Activated CD8-positive, alpha-beta memory T cell treated with anti-CD3 and anti-CD28 coated beads, Interleukin-2, amount 10 ng/mL, durations not matched to agents 7 days and 5 days (primary cell): ENCODE data around the gene PEA15. TPM values are rescaled to one million over a fixed set of nuclear protein-coding genes. Genes with fewer than 3 reads are reported as not detected.

ENCODE experiments used
- ATAC-seq: fragments of 150-1000 bp; cut with Tn5 transposase; one replicate; pipeline ENCODE4 v1.10.0; 2021; ENCODE audit warnings: moderate library complexity
- CTCF ChIA-PET: fragments of 350-600 bp; sonication (Branson Sonifier 250); formaldehyde crosslinking; loops from one replicate; lab custom pipeline; 2021; ENCODE audit warnings: antibody characterized with exemption; lab: Charles Lee
- DNase-seq: peaks from one replicate; pipeline ENCODE4 v3.0.0-alpha.2; 2020
- H3K27ac Mint-ChIP-seq: one replicate; pipeline ENCODE4 v1.8.0; 2021; ENCODE audit warnings: mild to moderate bottlenecking, mixed read lengths
- H3K27me3 Mint-ChIP-seq: one replicate; pipeline ENCODE4 v1.8.0; 2021; ENCODE audit warnings: mixed read lengths
- H3K36me3 Mint-ChIP-seq: one replicate; pipeline ENCODE4 v1.8.0; 2021; ENCODE audit warnings: mild to moderate bottlenecking, mixed read lengths
- H3K4me1 Mint-ChIP-seq: one replicate; pipeline ENCODE4 v1.8.0; 2021; ENCODE audit warnings: mixed read lengths
- H3K4me3 Mint-ChIP-seq: one replicate; pipeline ENCODE4 v1.8.0; 2021; ENCODE audit warnings: mild to moderate bottlenecking, moderate library complexity, mixed read lengths
- H3K9me3 Mint-ChIP-seq: one replicate; pipeline ENCODE4 v1.8.0; 2022; ENCODE audit warnings: low read depth, mixed read lengths
- total RNA-seq, 2 experiments: library from RNA; stranded (reverse); gene quantifications; one replicate each; pipeline ENCODE4 v1.2.3, GENCODE V29; 2021

The PEA15 gene
- total RNA-seq, 2 experiments from 2014 or later = 36.0 to 43.2 TPM

DNA sequence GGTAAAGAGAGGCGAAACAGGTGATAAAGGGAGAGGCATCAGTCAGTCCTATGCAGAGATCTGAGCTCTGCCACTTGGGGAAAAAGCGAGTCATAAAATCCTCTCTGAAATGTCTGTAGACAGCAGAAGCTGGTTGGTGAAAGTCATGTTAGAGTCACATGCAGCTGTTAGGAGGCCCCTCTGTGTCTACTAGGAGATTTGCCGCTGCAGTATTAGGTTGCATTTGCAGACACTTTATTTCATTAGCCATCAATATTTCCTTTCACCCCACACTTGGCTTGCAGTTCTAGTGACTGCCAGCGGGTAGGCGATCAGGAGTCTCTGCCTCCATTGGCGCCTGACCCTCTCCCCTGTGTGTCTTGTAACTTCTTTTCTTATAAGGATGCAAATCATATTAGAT lies 37.6 kb upstream of the PEA15 start:
- H3K27me3 Mint-ChIP-seq = peaks cover 53% of the 10 kb centered on the region
- H3K9me3 Mint-ChIP-seq = no peaks in the 10 kb centered on the region
- ATAC-seq (no peak), DNase-seq (no peak)
- no peak overlapping the region for H3K4me3 Mint-ChIP-seq
- CTCF ChIA-PET = no interaction called here
- H3K36me3 Mint-ChIP-seq = no peaks in the 10 kb centered on the region
- H3K27ac Mint-ChIP-seq = no peak overlapping the region
- peaks cover 25% of the 10 kb centered on the region for H3K4me1 Mint-ChIP-seq

DNA sequence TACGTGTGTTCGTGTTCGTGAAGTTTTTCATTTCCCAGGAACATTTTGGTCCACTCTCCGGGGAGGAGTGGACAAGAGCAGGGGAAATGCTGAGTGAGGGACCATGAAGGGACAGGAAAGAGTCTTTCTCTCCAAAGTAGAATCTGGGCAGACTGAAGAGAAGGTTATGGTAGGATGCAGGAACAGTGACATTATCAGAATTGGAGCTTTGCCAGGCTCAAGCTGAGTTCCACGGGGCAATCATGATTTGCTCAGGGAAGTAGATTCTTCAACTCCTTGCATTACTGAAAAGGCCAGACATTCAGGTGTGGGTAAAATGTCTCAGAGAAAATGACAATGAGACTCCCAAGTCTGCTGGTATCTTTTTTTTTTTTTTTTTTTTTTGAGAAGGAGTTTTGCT lies 37.2 kb upstream of the PEA15 start:
- no peaks in the 10 kb centered on the region for H3K36me3 Mint-ChIP-seq
- ATAC-seq (no peak), DNase-seq (no peak)
- CTCF ChIA-PET = interaction anchor here (1.5 to 1.8 kb wide), 2 partner anchors 82 to 84 kb away, joined by 5 to 7 read pairs; no protein-coding TSS in a partner anchor
- no peak overlapping the region for H3K27ac Mint-ChIP-seq
- peaks cover 25% of the 10 kb centered on the region for H3K4me1 Mint-ChIP-seq
- H3K9me3 Mint-ChIP-seq = no peaks in the 10 kb centered on the region
- H3K27me3 Mint-ChIP-seq = peaks cover 57% of the 10 kb centered on the region
- H3K4me3 Mint-ChIP-seq = no peak overlapping the region

DNA sequence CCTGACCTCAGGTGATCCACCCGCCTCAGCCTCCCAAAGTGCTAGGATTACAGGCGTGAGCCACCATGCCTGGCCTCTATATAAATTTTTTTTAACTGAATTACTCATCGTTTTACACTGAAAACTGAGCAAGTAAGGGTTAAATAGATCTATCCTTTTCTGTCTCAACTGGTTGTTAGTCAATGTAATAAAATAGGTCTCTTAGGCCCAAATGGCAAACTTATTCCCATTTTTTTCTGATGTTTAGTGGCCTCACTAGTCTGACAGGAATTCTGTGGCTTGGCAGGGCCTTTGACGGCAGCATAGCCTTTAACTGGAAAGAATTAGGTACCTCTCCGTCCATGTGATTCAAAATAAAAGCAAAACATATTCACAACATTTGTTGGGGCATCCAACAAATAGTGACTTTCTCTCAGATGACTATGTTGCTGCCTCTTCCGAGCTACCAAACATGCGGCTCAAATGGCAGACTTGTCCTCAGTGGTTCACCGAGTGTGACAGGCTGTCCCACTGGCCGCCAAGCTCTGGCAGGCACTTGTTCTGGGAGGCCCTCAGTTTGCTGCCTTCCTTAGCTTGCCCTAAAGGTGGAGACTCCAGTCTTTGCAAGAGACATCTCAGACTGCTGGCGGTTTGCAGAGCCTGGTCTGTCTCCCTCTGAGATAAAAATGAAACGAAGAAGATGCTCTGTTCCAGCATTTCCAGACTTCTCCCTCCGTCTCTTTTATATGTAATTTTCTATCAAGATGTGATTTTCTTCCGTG lies 36.4 kb upstream of the PEA15 start:
- H3K27ac Mint-ChIP-seq = no peak overlapping the region

DNA sequence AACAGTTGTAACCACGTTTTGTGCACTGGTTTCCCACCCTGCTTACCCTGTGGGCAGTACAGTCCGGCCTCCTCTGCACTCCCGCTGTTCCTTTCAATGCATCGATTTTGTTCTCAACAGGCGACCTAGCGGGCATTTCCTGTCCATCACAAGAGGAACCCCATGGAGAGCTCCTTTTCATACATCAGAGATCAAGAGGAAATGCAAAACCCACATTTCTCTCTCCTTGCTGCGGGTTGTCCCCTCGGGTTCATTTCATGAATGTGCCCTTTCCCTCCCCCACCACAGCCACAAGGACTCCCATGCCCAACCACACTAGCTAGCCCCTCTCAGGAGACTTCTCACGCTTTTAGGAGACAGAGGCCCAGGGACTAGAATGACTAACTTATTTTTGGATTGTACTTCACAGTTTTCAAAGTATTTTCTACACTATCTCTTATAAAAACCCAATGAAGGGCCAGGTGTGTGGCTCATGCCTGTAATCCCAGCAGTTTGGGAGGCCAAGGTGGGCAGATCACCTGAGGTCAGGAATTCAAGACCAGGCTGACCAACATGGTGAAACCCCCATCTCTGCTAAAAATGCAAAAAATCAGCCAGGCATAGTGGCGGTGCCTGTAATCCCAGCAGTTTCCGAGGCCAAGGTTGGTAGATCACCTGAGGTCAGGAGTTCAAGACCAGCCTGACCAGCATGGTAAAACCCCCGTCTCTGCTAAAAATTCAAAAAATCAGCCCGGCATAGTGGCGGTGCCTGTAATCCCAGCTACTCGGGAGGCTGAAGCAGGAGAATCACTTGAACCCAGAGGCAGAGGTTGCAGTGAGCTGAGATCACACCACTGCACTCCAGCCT lies 35.4 kb upstream of the PEA15 start:
- ATAC-seq (peak; percentile 55), DNase-seq (peak; percentile 66)
- Mint-ChIP-seq H3K27ac (no peak overlapping the region), H3K4me1 (peaks cover 21% of the 10 kb centered on the region), H3K4me3 (no peak overlapping the region), H3K27me3 (peaks cover 66% of the 10 kb centered on the region), H3K9me3 (no peaks in the 10 kb centered on the region), H3K36me3 (no peaks in the 10 kb centered on the region)
- CTCF ChIA-PET = interaction anchor here (0.9 to 1.8 kb wide), 8 partner anchors 9 to 207 kb away, joined by 3 to 7 read pairs (median 3); partner anchors contain the start of gene CASQ1

More for the DNA sequence above, 36.4 kb upstream of the PEA15 start:
- Mint-ChIP-seq H3K4me3 (no peak overlapping the region), H3K4me1 (peaks cover 21% of the 10 kb centered on the region), H3K27me3 (peaks cover 59% of the 10 kb centered on the region), H3K9me3 (no peaks in the 10 kb centered on the region), H3K36me3 (no peaks in the 10 kb centered on the region)
- CTCF ChIA-PET = interaction anchor here (0.9 to 1.8 kb wide), 8 partner anchors 8 to 208 kb away, joined by 3 to 7 read pairs (median 3); partner anchors contain the start of gene CASQ1
- ATAC-seq (no peak), DNase-seq (no peak)

DNA sequence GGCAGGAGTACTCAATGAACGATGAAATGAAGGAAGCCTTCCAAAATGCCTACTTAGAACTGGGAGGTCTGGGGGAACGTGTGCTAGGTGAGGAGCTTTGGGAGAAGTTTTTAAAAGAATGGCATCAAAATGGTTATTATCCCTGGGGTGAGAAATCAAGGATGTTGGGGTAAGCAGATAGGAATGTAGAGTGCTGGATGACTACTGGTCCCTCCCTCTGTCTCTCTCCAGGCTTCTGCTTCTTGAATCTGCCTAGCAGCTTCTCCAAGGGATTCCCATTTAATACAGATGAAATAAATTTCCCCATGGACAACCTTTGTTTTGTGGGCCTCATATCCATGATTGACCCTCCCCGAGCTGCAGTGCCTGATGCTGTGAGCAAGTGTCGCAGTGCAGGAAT lies 33.8 kb upstream of the PEA15 start:
- Mint-ChIP-seq H3K4me1 (peaks cover 14% of the 10 kb centered on the region), H3K36me3 (no peaks in the 10 kb centered on the region), H3K27me3 (peaks cover 56% of the 10 kb centered on the region), H3K9me3 (no peaks in the 10 kb centered on the region), H3K27ac (no peak overlapping the region), H3K4me3 (no peak overlapping the region)
- CTCF ChIA-PET = interaction anchor here (1.1 kb wide), 1 partner anchor 22 kb away, joined by 3 read pairs; no protein-coding TSS in a partner anchor
- DNase-seq (no peak), ATAC-seq (no peak)

DNA sequence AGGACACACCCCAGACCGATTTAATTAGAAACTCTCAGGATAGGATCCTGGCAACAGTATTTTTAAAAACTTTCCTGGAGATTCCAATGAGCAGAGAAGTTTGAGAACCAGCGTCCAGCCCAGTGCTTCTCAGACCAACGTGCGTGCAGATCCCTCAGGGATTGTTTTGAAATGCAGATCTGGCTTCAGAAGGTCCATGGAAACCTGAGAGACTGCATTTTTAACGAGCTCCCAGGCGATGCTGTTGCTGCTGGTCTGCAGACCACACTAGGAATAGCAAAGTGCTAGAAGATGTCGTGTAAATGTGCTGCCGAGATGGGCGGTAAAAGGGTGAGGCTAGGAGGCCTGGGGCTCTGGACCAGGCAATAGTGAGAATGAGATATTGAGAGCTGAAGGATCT lies 33.2 kb upstream of the PEA15 start:
- ATAC-seq = no peak
- no peaks in the 10 kb centered on the region for H3K9me3 Mint-ChIP-seq
- H3K36me3 Mint-ChIP-seq = no peaks in the 10 kb centered on the region
- H3K4me1 Mint-ChIP-seq = peaks cover 12% of the 10 kb centered on the region
- no peak for DNase-seq
- CTCF ChIA-PET = interaction anchor here (1.5 kb wide), 1 partner anchor 21 kb away, joined by 4 read pairs; no protein-coding TSS in a partner anchor
- H3K27me3 Mint-ChIP-seq = peaks cover 51% of the 10 kb centered on the region
- no peak overlapping the region for H3K4me3 Mint-ChIP-seq
- H3K27ac Mint-ChIP-seq = no peak overlapping the region

DNA sequence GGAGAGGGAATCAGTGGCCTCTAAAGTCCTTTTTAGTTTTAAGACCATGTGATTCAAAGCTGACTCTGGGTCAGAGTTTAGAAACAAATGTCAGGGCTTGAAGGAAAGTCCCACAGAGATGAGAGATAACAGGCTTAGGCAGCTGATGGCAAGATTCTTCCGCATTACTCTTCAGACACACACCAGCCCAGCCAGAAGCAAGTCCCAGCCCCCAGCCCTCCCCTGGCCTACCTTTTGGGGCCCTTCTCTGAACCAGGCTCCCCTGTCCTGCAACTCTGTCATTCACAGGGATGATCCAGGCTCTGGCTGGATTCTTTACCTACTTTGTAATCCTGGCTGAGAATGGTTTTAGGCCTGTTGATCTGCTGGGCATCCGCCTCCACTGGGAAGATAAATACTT lies 28.0 kb upstream of the PEA15 start:
- DNase-seq = no peak
- H3K36me3 Mint-ChIP-seq = no peaks in the 10 kb centered on the region
- ATAC-seq = no peak
- H3K9me3 Mint-ChIP-seq = no peaks in the 10 kb centered on the region
- no peaks in the 10 kb centered on the region for H3K4me1 Mint-ChIP-seq
- no peak overlapping the region for H3K27ac Mint-ChIP-seq
- CTCF ChIA-PET = no interaction called here
- H3K4me3 Mint-ChIP-seq = no peak overlapping the region
- H3K27me3 Mint-ChIP-seq = peaks cover 40% of the 10 kb centered on the region

DNA sequence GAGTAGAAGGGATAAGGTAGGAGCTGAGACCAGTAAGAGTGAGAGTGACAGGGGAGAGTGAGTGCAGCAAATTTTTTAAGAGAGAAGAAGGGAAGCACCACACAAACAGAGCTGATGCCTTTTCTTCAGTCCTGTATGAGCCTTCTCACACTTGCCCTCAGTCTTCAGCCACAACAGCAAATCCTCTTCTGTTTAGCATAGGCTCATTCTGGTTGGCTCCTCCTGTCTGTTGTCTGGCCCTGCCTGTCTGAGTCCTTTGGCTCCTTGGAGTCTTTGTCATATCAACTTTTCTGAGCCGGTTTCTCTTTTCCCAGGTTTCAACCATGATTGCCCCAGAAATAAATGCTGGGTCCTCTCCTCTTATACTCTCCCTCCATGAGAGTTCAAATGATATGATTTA lies 27.5 kb upstream of the PEA15 start:
- no peak for DNase-seq
- Mint-ChIP-seq H3K4me3 (no peak overlapping the region), H3K27ac (no peak overlapping the region), H3K36me3 (no peaks in the 10 kb centered on the region), H3K4me1 (no peaks in the 10 kb centered on the region), H3K9me3 (no peaks in the 10 kb centered on the region), H3K27me3 (peaks cover 37% of the 10 kb centered on the region)
- no peak for ATAC-seq
- CTCF ChIA-PET = no interaction called here

DNA sequence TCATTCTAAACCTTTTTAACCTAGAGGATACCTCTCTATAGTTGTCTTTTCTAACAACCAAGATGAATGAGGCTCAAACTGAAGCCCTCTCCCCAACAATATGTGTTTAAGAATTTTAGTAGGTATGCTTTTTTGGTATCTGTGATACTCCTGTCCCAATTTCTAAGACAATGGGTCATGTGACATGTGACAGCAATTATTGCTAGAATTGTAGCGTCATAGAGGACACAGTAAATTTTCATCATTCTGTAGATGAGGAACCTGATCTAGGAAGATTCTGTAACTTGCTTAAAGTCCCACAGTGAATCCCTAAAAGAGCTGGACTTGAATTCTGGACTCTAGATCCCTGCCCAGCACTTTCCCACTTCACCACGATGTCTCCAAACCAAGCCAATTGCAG lies 26.5 kb upstream of the PEA15 start:
- H3K27me3 Mint-ChIP-seq = peaks cover 31% of the 10 kb centered on the region
- CTCF ChIA-PET = no interaction called here
- H3K4me3 Mint-ChIP-seq = no peak overlapping the region
- H3K9me3 Mint-ChIP-seq = no peaks in the 10 kb centered on the region
- H3K4me1 Mint-ChIP-seq = no peaks in the 10 kb centered on the region
- no peak for DNase-seq
- no peaks in the 10 kb centered on the region for H3K36me3 Mint-ChIP-seq
- ATAC-seq = no peak
- H3K27ac Mint-ChIP-seq = no peak overlapping the region

DNA sequence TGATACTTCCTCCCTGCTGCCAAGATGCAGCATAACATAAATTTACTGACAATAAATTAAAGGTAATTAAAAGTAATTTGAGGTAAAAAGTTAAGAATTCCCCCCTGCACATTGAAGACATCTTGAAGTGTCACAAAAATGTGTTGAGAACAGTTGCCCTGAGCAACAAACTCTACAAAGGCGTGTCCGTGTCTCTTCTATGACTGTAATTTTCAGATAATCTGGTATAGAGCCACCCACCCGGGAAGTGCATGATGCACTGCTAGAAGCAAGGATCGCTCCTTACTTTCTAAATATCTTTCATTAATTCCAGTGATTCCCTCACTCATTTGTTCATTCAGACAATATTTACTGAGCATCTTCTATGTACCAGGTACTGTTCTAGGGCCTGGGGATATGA lies 25.8 kb upstream of the PEA15 start:
- DNase-seq (no peak), ATAC-seq (no peak)
- H3K4me1 Mint-ChIP-seq = no peaks in the 10 kb centered on the region
- no peaks in the 10 kb centered on the region for H3K36me3 Mint-ChIP-seq
- CTCF ChIA-PET = no interaction called here
- no peak overlapping the region for H3K27ac Mint-ChIP-seq
- no peak overlapping the region for H3K4me3 Mint-ChIP-seq
- no peaks in the 10 kb centered on the region for H3K9me3 Mint-ChIP-seq
- H3K27me3 Mint-ChIP-seq = peaks cover 27% of the 10 kb centered on the region

DNA sequence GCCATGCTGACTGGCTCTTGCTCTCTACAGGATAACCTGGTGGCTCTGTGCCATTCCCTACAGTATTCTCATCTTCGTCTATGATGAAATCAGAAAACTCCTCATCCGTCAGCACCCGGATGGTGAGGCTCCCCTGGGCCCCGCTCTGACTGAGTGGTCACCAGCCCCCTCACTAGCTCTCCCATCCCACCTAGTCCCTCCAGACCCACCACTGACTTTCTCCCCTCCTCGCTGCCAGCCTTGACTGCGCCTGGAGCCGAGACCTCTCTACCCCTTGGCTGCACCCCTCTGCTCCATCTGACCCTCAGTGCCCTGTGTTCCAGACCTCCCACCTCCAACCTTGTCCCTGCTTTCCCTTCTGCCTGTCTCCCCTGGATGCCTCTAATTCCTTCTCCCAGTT lies 18.9 kb upstream of the PEA15 start:
- Mint-ChIP-seq H3K4me1 (no peaks in the 10 kb centered on the region), H3K27me3 (peaks cover 7% of the 10 kb centered on the region), H3K27ac (no peak overlapping the region), H3K9me3 (no peaks in the 10 kb centered on the region), H3K36me3 (no peaks in the 10 kb centered on the region), H3K4me3 (no peak overlapping the region)
- ATAC-seq (no peak), DNase-seq (no peak)
- CTCF ChIA-PET = no interaction called here

DNA sequence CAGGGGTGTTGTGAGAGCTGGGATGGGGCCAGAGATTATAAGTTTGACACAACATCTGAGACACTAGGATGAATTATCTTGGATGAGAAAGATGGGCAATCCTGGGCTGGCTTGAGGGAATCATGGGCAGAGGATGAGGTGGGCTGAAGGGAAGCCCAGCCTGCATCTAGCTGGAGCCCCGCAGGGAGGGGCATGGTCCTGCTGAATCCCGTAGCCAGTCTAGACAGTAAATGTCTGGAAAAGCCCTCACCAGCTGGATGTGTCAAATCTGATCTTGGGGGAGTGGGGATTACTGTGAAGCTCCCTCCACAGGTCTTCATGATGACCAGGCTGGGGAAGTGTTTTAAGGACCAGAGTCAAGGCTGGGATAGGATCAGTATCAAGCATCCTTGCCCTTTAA lies 18.5 kb upstream of the PEA15 start:
- CTCF ChIA-PET = interaction anchor here (0.8 kb wide), 1 partner anchor 100 kb away, joined by 3 read pairs; no protein-coding TSS in a partner anchor
- DNase-seq (no peak), ATAC-seq (no peak)
- Mint-ChIP-seq H3K4me3 (no peak overlapping the region), H3K36me3 (no peaks in the 10 kb centered on the region), H3K27me3 (peaks cover 7% of the 10 kb centered on the region), H3K27ac (no peak overlapping the region), H3K9me3 (no peaks in the 10 kb centered on the region), H3K4me1 (no peaks in the 10 kb centered on the region)

DNA sequence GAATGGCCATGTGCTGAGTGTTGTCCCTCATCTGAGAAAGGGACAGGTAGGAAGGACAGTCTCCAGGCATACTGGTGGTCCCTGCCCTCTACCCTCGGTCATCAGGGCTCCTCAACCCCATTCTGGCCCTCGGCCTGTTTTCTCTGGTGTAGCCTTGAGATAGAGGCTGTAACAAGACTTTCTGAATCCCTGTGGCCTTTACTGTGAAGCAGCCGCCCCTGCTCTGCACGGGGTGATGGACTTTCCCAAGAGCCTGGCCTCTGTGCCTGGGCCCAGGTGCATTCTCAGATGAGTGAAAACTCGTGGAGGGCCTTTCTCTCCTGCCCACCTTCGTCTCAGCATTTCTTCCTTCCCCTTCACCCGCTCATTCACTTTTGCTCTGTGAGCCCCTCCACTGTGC lies 17.8 kb upstream of the PEA15 start:
- Mint-ChIP-seq H3K27me3 (peaks cover 7% of the 10 kb centered on the region), H3K27ac (no peak overlapping the region), H3K4me1 (no peaks in the 10 kb centered on the region), H3K36me3 (no peaks in the 10 kb centered on the region), H3K9me3 (no peaks in the 10 kb centered on the region), H3K4me3 (no peak overlapping the region)
- no peak for DNase-seq
- CTCF ChIA-PET = interaction anchor here (0.8 to 1.1 kb wide), 2 partner anchors 100 to 189 kb away, joined by 3 to 4 read pairs; no protein-coding TSS in a partner anchor
- no peak for ATAC-seq
